HG03521 (cell line): ENCODE results near the gene HIVEP2.
"Not testable (repeated sequence)": the region's sequence is repeated elsewhere in the genome, so short reads cannot be mapped to it uniquely, and the experiment has no call there.

Experiments
- ATAC-seq: cut with Tn5 transposase; IDR thresholded peaks from one replicate; pipeline ENCODE4 v1.9.1; 2021; ENCODE audit warnings: mild to moderate bottlenecking, moderate library complexity; ENCODE audit not compliant: unreplicated experiment

Gene HIVEP2, protein sequence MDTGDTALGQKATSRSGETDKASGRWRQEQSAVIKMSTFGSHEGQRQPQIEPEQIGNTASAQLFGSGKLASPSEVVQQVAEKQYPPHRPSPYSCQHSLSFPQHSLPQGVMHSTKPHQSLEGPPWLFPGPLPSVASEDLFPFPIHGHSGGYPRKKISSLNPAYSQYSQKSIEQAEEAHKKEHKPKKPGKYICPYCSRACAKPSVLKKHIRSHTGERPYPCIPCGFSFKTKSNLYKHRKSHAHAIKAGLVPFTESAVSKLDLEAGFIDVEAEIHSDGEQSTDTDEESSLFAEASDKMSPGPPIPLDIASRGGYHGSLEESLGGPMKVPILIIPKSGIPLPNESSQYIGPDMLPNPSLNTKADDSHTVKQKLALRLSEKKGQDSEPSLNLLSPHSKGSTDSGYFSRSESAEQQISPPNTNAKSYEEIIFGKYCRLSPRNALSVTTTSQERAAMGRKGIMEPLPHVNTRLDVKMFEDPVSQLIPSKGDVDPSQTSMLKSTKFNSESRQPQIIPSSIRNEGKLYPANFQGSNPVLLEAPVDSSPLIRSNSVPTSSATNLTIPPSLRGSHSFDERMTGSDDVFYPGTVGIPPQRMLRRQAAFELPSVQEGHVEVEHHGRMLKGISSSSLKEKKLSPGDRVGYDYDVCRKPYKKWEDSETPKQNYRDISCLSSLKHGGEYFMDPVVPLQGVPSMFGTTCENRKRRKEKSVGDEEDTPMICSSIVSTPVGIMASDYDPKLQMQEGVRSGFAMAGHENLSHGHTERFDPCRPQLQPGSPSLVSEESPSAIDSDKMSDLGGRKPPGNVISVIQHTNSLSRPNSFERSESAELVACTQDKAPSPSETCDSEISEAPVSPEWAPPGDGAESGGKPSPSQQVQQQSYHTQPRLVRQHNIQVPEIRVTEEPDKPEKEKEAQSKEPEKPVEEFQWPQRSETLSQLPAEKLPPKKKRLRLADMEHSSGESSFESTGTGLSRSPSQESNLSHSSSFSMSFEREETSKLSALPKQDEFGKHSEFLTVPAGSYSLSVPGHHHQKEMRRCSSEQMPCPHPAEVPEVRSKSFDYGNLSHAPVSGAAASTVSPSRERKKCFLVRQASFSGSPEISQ (N-terminal part only)

DNA sequence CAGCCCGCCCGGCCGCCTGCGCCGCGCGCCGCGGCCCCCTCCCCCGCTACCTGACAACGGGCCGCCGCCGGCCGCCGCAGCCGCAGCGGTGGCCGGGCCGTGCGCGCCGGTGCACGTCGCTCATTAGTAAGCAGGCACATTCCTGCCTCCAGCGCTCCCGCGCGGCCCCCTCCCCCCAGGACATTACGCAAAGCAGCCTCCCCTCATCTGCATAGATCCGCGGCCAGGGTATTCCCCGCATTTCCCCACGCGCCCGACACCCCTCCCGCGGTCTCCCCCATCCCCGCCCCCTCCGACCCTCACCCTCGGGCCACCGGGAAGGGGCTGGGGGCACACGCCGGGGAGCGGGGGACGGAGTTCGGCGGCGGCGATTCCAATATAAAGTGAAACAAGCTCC is at the start of gene HIVEP2:
Gene HIVEP2, minus strand, starts transcription at position 128 of the 397 bp plus-strand sequence. CDS start 170,438 bp downstream, outside the sequence.
- ATAC-seq: peak; percentile 16

GRCh38 chr6:142993977-142994376 is 49.0 kb upstream of the HIVEP2 start:
- no peak for ATAC-seq

GRCh38 chr6:142987490-142987889 is 42.5 kb upstream of the HIVEP2 start:
- no peak for ATAC-seq

DNA sequence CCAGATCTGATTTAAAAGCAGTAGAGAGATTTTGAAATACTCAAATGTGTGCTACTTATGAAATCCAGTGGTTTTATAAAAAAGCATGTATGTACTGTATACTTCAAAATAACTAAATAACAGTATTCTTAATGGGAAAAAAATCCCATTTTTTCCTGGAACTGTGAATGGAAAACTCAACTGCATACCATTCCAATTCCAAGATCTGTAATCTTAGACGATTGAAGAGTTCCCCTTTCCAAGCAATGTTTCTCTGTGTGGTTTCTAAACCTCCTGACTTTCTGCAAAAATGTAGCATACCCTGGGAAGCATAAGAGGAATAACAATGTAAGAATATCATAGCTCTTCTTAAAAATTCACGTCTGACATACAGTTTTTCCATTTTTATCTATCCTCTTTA is 40.3 kb upstream of the HIVEP2 start:
- no peak for ATAC-seq

- no peak for ATAC-seq
Observed at GRCh38 chr6:142984386-142984785, 39.4 kb upstream of the HIVEP2 start.

GRCh38 chr6:142975365-142975764 is 30.4 kb upstream of the HIVEP2 start:
- ATAC-seq: no peak

DNA sequence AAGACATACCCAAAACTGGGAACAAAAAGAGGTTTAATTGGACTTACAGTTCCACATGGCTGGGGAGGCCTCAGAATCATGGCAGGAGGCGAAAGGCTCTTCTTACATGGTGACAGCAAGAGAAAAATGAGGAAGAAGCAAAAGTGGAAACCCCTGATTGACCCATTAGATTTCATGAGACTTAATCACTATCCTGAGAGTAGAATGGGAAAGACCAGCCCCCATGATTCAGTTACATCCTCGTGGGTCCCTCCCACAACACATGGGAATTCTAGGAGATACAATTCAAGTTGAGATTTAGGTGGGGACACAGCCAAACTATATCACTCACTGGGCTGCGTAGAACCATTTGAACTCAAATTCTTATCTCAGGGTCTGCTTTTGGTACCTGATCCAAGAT is 26.0 kb upstream of the HIVEP2 start:
- not testable (repeated sequence) for ATAC-seq

DNA sequence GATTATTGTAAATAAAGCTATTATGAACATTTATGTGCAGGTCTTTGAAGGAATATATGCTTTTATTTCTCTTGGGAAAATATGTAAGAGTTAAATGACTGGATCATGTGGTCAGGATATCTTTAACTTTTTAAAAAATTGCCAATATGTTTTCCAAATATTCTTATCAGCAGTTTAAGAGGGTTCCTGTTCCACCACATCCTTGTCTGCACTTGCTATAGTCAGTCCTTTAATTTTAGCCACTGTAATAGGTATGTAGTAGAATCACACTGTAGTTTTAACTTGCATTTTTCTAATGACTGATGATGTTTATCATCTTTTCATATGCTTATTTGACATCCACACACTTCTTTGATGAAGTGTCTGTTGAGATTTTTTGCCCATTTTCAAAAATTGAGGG is 23.6 kb upstream of the HIVEP2 start:
- ATAC-seq: no peak

DNA sequence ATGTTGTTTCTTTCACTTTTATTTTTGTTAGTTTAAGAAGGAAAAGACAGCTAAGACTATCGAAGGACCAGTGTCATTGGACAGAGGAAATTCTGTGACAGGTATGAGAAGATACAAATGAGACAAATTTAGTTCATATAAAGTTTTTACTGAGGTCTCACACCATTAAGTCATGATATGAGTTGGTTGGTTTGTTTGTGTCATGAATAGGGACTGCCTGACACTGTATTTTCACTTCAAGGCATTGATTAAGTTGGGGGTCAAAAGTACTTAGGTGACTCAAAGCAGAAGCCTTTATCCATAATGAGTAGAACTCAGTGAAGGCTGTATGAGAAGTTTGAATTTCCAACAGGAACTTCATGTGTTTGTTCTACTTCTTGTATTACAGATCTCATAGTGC is 21.3 kb upstream of the HIVEP2 start:
- ATAC-seq: no peak

DNA sequence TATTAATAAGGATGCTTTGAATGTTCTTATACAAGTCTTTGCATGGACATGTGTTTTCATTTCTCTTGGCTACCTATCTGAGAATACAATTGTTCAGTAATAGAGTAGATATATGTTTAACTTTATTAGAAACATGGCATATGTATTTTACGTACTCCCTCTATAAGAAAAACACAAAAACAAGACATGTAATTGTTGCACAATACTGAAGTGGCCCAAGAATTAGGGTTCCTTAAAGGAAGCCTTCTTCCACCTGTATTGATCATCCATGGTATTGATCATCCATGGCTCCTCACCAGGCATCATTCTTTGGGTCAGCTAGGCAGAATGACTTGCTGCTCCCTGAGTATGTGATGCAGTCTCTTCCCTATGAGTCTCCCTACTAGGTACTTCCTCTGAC is 20.2 kb upstream of the HIVEP2 start:
- ATAC-seq: no peak

DNA sequence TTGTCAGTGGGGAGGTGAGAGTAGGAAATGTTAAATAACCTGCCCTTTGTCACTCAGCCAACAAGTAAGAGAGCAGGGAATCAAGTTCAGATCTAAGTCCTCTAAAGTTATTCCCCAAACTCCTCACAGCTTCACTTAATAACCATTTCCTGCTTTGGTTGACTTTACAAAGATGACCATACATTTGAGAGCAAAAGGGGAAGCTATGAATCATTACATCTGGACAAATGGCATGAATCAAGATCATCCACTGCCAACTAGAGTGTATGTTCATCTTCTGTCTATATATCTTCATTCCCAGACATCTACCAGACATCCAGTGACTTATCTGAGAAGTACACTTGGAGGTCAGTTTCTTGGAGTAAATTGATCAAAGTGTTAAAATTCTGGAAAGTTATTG is 15.1 kb upstream of the HIVEP2 start:
- no peak for ATAC-seq

GRCh38 chr6:142958343-142958742 is 13.4 kb upstream of the HIVEP2 start:
- ATAC-seq: no peak

DNA sequence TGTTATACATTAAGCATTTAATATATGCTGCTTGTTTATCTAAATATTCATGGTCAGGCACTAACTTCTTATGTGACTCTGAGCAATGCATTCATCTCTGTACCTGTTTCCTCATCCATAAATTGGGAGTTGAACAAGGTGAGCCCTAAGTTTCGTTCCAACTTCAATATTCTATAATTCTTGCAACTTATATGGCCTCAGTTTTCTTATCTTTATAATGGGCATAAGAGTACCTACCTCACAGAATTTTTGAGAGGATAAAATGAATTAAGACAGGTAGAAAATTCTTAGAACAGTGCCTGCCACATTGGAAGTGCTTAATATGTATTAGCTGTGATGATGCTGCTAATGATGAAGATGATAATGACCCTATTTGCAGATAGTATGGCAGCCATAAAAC is 11.8 kb upstream of the HIVEP2 start:
- no peak for ATAC-seq

GRCh38 chr6:142954844-142955243 is 9.9 kb upstream of the HIVEP2 start:
- no peak for ATAC-seq

- ATAC-seq: no peak
Observed at GRCh38 chr6:142953373-142954273, 8.6 kb upstream of the HIVEP2 start.

- peak; percentile 52 for ATAC-seq
Observed at GRCh38 chr6:142952614-142953013, 7.6 kb upstream of the HIVEP2 start.

DNA sequence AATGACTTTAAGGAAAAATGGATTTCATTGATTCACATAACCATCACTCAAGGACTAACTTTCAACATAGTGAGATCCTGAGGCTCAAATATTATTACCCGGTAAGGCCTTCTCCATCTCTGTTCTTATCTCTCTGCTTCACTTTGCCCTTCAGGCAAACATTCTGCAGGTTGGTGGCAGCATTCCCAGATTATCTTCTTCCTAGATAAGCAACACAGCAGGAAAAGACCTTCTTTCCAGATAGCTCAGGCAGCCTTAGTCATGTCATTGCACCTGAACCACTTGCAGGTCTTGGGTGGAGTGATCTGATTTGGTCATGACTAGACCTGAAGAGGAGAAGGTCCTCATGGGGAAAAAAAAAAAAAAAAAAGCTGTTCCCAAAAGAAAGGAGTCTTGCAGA is 5.3 kb upstream of the HIVEP2 start:
- ATAC-seq: no peak

DNA sequence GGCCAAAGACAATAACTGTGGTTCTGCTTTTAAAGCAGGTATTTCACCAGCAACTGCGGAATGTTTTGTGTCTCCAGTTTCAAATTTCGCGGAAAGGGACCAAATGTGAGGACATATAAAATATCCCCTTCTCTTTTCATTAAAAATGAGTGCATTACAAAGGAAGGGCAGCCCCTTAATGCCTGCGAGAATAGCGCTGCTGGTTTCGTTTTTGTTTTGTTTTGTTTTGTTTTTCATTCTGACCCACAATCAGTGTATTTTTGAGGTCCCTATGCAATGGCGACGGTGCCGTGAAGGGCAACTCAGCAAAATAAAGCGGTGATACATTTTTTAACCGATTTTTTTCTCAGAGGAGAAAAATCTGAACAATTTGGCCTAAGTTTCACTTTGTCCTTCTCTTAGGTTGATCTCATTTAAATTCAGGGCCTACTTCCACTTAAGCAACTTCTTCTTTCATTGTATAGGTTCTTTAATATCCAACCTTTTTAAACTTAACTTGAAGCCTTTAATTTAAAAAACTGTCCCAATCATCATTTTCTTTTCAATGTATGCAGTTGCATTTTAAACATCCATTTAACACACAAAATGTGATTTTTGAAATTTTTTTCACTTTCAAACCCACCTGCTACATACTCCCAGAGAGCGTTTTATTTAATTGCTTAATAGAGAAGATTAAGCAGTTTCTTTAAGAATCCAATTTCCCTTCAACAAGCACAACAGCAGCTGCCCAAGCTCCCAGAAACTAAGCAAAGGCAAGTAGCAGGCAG is 2.9 kb upstream of the HIVEP2 start:
- peak; percentile 21 for ATAC-seq

GRCh38 chr6:142946924-142947713 is 2.1 kb upstream of the HIVEP2 start:
- peak; percentile 48 for ATAC-seq
